ENCODE data around the gene RAB42. TPM values are rescaled to one million over a fixed set of nuclear protein-coding genes. Genes with fewer than 3 reads are reported as not detected.

The RAB42 gene
- total and polyA plus RNA-seq, 10 of the 15 experiments (the other 5 are each of a cell fraction or from before 2014, with no cell fraction given): 0.16 to 4.5 (median 0.49) TPM

DNA sequence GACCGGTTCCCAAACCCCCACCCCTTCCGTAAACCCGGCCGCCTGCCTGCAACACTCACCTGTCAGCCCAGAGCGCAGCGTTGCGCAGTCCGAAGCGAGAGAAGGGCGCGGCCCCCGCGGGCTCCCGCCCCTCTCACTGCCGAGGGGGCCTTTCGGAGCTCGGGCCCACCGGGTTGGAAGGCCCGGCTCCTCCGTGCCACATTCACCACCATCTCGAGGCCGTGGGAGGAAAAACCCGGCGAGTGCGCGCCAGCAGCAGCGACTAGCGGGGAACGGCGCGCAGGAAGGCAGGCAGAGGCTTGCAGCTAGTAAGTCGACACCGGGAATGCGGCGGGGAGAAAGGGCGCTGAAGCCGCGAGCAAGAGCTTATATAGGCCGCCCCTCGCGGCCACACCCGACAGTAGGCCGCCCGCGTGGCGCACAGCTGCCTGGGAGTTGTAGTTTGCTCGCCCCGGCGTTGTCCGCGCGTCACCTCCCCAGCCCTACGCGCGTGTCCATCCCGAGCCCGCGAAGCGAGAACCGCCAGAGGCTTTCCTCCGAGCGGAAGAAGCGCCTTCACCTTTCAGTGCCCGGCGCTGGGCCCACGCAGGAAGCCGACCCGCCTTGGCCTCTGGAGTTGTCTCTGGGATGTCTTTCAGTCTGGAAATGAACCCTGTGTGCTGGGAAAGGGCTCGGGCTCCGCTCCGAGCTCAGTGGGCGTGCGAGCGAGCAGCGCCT lies 10.4 kb upstream of the RAB42 start (continued):
- TF ChIP-seq GABPA (IDR thresholded peaks at IDR 0.05; ENCODE audit: low read depth) (0 out of 2 replicates have a peak, but pooled peaks have one; percentile 30), CREB1 (IDR thresholded peaks at IDR 0.05; ENCODE audit: low read depth) (peak; percentile 89), ZNF207 (IDR thresholded peaks at IDR 0.05; ENCODE audit: borderline replicate concordance) (peak; percentile 90), SRF (IDR thresholded peaks at IDR 0.05; ENCODE audit: low read depth in 2 of 2, low read length in 2 of 2) (no peak), KLF5 (IDR thresholded peaks at IDR 0.05; ENCODE audit: partially characterized antibody) (peak; percentile 89), CBX3 (IDR thresholded peaks at IDR 0.05; ENCODE audit: borderline replicate concordance, low read depth) (no peak), STAT1 (conservative IDR thresholded peaks at IDR 0.05) (0 out of 2 replicates have a peak, but pooled peaks have one; percentile 62), CHD4 (IDR thresholded peaks at IDR 0.05) (no peak), RUNX3 (IDR thresholded peaks at IDR 0.05; ENCODE audit: low read length) (peak; percentile 85), YY1 (IDR thresholded peaks at IDR 0.05; ENCODE audit: low read depth, low read length) (peak; percentile 81), YBX1 (IDR thresholded peaks at IDR 0.05) (no peak), ZNF622 (IDR thresholded peaks at IDR 0.05) (no peak), ZNF384 (IDR thresholded peaks at IDR 0.05; ENCODE audit: borderline replicate concordance, low read depth, low read length) (no peak), IKZF2 (IDR thresholded peaks at IDR 0.05) (peak; percentile 71 to 73)
- TF ChIP-seq, protein P1, sequence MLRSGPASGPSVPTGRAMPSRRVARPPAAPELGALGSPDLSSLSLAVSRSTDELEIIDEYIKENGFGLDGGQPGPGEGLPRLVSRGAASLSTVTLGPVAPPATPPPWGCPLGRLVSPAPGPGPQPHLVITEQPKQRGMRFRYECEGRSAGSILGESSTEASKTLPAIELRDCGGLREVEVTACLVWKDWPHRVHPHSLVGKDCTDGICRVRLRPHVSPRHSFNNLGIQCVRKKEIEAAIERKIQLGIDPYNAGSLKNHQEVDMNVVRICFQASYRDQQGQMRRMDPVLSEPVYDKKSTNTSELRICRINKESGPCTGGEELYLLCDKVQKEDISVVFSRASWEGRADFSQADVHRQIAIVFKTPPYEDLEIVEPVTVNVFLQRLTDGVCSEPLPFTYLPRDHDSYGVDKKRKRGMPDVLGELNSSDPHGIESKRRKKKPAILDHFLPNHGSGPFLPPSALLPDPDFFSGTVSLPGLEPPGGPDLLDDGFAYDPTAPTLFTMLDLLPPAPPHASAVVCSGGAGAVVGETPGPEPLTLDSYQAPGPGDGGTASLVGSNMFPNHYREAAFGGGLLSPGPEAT (IDR thresholded peaks at IDR 0.05; ENCODE audit: low read depth): peak; percentile 33
- TF ChIP-seq, protein P2, sequence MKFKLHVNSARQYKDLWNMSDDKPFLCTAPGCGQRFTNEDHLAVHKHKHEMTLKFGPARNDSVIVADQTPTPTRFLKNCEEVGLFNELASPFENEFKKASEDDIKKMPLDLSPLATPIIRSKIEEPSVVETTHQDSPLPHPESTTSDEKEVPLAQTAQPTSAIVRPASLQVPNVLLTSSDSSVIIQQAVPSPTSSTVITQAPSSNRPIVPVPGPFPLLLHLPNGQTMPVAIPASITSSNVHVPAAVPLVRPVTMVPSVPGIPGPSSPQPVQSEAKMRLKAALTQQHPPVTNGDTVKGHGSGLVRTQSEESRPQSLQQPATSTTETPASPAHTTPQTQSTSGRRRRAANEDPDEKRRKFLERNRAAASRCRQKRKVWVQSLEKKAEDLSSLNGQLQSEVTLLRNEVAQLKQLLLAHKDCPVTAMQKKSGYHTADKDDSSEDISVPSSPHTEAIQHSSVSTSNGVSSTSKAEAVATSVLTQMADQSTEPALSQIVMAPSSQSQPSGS (IDR thresholded peaks at IDR 0.05; ENCODE audit: low read length): no peak; the same call in 1 of the 2 replicates
- TF ChIP-seq, protein P3, sequence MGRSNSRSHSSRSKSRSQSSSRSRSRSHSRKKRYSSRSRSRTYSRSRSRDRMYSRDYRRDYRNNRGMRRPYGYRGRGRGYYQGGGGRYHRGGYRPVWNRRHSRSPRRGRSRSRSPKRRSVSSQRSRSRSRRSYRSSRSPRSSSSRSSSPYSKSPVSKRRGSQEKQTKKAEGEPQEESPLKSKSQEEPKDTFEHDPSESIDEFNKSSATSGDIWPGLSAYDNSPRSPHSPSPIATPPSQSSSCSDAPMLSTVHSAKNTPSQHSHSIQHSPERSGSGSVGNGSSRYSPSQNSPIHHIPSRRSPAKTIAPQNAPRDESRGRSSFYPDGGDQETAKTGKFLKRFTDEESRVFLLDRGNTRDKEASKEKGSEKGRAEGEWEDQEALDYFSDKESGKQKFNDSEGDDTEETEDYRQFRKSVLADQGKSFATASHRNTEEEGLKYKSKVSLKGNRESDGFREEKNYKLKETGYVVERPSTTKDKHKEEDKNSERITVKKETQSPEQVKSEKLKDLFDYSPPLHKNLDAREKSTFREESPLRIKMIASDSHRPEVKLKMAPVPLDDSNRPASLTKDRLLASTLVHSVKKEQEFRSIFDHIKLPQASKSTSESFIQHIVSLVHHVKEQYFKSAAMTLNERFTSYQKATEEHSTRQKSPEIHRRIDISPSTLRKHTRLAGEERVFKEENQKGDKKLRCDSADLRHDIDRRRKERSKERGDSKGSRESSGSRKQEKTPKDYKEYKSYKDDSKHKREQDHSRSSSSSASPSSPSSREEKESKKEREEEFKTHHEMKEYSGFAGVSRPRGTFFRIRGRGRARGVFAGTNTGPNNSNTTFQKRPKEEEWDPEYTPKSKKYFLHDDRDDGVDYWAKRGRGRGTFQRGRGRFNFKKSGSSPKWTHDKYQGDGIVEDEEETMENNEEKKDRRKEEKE (IDR thresholded peaks at IDR 0.05): no peak
- TF ChIP-seq, protein P4, sequence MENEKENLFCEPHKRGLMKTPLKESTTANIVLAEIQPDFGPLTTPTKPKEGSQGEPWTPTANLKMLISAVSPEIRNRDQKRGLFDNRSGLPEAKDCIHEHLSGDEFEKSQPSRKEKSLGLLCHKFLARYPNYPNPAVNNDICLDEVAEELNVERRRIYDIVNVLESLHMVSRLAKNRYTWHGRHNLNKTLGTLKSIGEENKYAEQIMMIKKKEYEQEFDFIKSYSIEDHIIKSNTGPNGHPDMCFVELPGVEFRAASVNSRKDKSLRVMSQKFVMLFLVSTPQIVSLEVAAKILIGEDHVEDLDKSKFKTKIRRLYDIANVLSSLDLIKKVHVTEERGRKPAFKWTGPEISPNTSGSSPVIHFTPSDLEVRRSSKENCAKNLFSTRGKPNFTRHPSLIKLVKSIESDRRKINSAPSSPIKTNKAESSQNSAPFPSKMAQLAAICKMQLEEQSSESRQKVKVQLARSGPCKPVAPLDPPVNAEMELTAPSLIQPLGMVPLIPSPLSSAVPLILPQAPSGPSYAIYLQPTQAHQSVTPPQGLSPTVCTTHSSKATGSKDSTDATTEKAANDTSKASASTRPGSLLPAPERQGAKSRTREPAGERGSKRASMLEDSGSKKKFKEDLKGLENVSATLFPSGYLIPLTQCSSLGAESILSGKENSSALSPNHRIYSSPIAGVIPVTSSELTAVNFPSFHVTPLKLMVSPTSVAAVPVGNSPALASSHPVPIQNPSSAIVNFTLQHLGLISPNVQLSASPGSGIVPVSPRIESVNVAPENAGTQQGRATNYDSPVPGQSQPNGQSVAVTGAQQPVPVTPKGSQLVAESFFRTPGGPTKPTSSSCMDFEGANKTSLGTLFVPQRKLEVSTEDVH (IDR thresholded peaks at IDR 0.05; ENCODE audit: low read depth, partially characterized antibody): no peak
- TF ChIP-seq, protein P5, sequence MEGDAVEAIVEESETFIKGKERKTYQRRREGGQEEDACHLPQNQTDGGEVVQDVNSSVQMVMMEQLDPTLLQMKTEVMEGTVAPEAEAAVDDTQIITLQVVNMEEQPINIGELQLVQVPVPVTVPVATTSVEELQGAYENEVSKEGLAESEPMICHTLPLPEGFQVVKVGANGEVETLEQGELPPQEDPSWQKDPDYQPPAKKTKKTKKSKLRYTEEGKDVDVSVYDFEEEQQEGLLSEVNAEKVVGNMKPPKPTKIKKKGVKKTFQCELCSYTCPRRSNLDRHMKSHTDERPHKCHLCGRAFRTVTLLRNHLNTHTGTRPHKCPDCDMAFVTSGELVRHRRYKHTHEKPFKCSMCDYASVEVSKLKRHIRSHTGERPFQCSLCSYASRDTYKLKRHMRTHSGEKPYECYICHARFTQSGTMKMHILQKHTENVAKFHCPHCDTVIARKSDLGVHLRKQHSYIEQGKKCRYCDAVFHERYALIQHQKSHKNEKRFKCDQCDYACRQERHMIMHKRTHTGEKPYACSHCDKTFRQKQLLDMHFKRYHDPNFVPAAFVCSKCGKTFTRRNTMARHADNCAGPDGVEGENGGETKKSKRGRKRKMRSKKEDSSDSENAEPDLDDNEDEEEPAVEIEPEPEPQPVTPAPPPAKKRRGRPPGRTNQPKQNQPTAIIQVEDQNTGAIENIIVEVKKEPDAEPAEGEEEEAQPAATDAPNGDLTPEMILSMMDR (IDR thresholded peaks at IDR 0.05 in 2 of 3, conservative IDR thresholded peaks at IDR 0.05 in 1 of 3; ENCODE audit: control insufficient read depth in 2 of 3, extremely low read depth in 1 of 3, insufficient read depth in 1 of 3, low read depth in 3 of 3, low read length in 3 of 3): peak in 1 of 3 experiments; percentile 7; a peak in 1 of 6 replicates

All from GM12878 (cell line).